HepG2 (cell line): ENCODE measurements around the gene PLEKHG4. TPM values are rescaled to one million over a fixed set of nuclear protein-coding genes. Genes with fewer than 3 reads are reported as not detected.

ENCODE experiments used
- ADNP ChIP-seq: sonication (generic); formaldehyde crosslinking; IDR thresholded peaks from 2 replicates; pipeline ENCODE4 v1.4.0; 2020; ENCODE audit warnings: missing genetic modification reagents
- ESRRA ChIP-seq: sonication (generic); formaldehyde crosslinking; IDR thresholded peaks from 2 replicates; pipeline ENCODE4 v1.5.1; 2020; ENCODE audit warnings: mild to moderate bottlenecking, low read depth, missing genetic modification reagents
- ETV6 ChIP-seq: sonication (generic); formaldehyde crosslinking; conservative IDR thresholded peaks from 2 replicates; pipeline ENCODE4 v1.4.0; 2020; ENCODE audit warnings: missing genetic modification reagents
- HNRNPK ChIP-seq: fragments of 200-400 bp; formaldehyde crosslinking; IDR thresholded peaks from 2 replicates; pipeline ENCODE4 v1.6.1; 2018; ENCODE audit warnings: low read length, low read depth, moderate library complexity, mild to moderate bottlenecking; ENCODE audit not compliant: poor library complexity, severe bottlenecking
- KLF11 ChIP-seq: IDR thresholded peaks from 2 replicates; pipeline ENCODE4 v1.6.1; 2016; ENCODE audit warnings: missing compliant biosample characterization
- MTA3 ChIP-seq: sonication (generic); formaldehyde crosslinking; IDR thresholded peaks from 2 replicates; pipeline ENCODE4 v1.4.0; 2020; ENCODE audit warnings: missing genetic modification reagents
- NFKB2 ChIP-seq: sonication (generic); formaldehyde crosslinking; IDR thresholded peaks from 2 replicates; pipeline ENCODE4 v1.4.0; 2020; ENCODE audit warnings: missing genetic modification reagents, borderline replicate concordance
- ZFY ChIP-seq: sonication (generic); formaldehyde crosslinking; IDR thresholded peaks from 2 replicates; pipeline ENCODE4 v1.4.0; 2020; ENCODE audit warnings: missing genetic modification reagents
- ZNF143 ChIP-seq: sonication (generic); formaldehyde crosslinking; IDR thresholded peaks from 2 replicates; pipeline ENCODE4 v1.4.0; 2020; ENCODE audit warnings: missing genetic modification reagents
- ZNF263 ChIP-seq: sonication (generic); formaldehyde crosslinking; IDR thresholded peaks from 2 replicates; pipeline ENCODE4 v1.4.0; 2020; ENCODE audit warnings: missing genetic modification reagents
- ZNF558 ChIP-seq: sonication (generic); formaldehyde crosslinking; IDR thresholded peaks from 2 replicates; pipeline ENCODE4 v1.9.0; 2022; ENCODE audit warnings: mild to moderate bottlenecking, missing genetic modification reagents, borderline replicate concordance
- polyA plus RNA-seq, 8 experiments: library from polyadenylated mRNA; depleted of rRNA in 3 of 8; stranded (reverse) in 7 of 8; unstranded in 1 of 8; fragments of >200 nt; fragmentation: Illumina TruSeq in 4 of 8; extraction: Trizol in 4 of 8; gene quantifications; 2 replicates each; pipeline versions ENCODE4 v1.2.1 to v1.2.3, GENCODE V29; 2011 to 2016; ENCODE audit warnings: low read depth in 4 of 8, missing spikeins in 1 of 8, mixed read lengths in 1 of 8; ENCODE audit not compliant: insufficient read depth in 1 of 8
- total RNA-seq, 5 experiments: library from RNA; depleted of rRNA; stranded (reverse); fragments of >200 nt; fragmentation: Illumina TruSeq; extraction: Trizol; gene quantifications; 2 replicates each; pipeline ENCODE4 v1.2.3, GENCODE V29; 2016; ENCODE audit warnings: low read depth in 1 of 5
- TF ChIP-seq, protein P1 (sequence below): sonication (generic); formaldehyde crosslinking; IDR thresholded peaks from 2 replicates; pipeline ENCODE4 v1.9.0; 2022; ENCODE audit warnings: missing genetic modification reagents, mild to moderate bottlenecking, borderline replicate concordance
- TF ChIP-seq, protein P2 (sequence below): sonication (generic); formaldehyde crosslinking; conservative IDR thresholded peaks from 2 replicates; pipeline ENCODE4 v1.8.0; 2022; ENCODE audit warnings: mild to moderate bottlenecking, moderate library complexity, missing genetic modification reagents
- TF ChIP-seq, protein P3 (sequence below): sonication (generic); formaldehyde crosslinking; IDR thresholded peaks from 2 replicates; pipeline ENCODE4 v1.4.0; 2020; ENCODE audit warnings: mild to moderate bottlenecking, missing genetic modification reagents
- TF ChIP-seq, protein P4 (sequence below), 2 experiments: sonication (generic) in 1 of 2; formaldehyde crosslinking in 1 of 2; IDR thresholded peaks; 2 replicates each; pipeline versions ENCODE4 v1.4.0 to v1.6.1; 2016 to 2020; ENCODE audit warnings: borderline replicate concordance in 1 of 2, low read depth in 1 of 2, mild to moderate bottlenecking in 1 of 2, missing genetic modification reagents in 1 of 2

The PLEKHG4 gene
- total and polyA plus RNA-seq, 2 of the 13 experiments (the other 11 are each of a cell fraction or from before 2014, with no cell fraction given): 7.1 to 13.6 TPM

DNA sequence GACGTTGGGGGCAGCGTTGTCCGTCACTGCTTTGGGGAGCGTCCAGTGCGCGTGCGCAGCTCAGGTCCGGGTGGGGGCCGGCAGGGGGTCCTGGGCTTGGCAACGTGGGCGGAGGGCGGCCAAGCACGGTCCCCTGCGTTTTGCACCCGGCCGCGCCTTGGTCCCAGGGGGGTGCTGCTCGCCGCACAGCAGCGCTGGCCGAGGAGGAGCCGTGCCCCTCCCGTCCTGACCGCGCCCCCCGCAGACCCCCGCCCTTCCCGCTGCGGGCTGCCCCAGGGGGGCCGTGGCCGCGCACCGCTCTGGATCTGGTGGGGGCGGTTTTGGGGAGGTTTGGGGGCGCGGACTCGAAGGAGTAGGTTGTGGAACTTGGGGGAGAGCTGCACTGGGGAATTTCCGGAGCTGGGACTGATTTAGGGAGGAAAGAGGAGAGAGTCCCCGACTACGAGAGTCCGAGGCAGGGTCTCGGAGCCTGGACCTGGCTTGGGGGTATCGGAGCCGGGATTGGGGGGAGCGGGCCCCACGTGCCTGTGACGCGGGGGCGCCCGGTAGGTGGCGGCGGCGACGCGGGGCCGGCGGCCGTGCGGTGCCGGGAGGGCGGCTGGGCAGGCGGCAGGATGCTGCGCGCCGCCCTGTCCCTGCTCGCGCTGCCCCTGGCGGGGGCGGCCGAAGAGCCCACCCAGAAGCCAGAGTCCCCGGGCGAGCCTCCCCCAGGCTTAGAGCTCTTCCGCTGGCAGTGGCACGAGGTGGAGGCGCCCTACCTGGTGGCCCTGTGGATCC is 30.7 kb upstream of the PLEKHG4 start, which contains the start of gene SLC9A5 (continued):
- TF ChIP-seq KLF11 (CRISPR knock-in tag) (0 out of 2 replicates have a peak, but pooled peaks have one; percentile 32), ETV6 (0 out of 2 replicates have a peak, but pooled peaks have one; percentile 39), ZNF263 (peak; percentile 43; the same call in 1 of the 2 replicates), ZNF558 (CRISPR knock-in tag) (peak; percentile 57; the same call in 1 of the 2 replicates), ZNF143 (CRISPR knock-in tag) (0 out of 2 replicates have a peak, but pooled peaks have one; percentile 17), ZFY (CRISPR knock-in tag) (peak; percentile 46), ADNP (CRISPR knock-in tag) (no peak), ESRRA (CRISPR knock-in tag) (peak; percentile 48; the same call in 1 of the 2 replicates), NFKB2 (CRISPR knock-in tag) (0 out of 2 replicates have a peak, but pooled peaks have one; percentile 49), HNRNPK (peak; percentile 48), MTA3 (CRISPR knock-in tag) (no peak)
- TF ChIP-seq, protein P1, sequence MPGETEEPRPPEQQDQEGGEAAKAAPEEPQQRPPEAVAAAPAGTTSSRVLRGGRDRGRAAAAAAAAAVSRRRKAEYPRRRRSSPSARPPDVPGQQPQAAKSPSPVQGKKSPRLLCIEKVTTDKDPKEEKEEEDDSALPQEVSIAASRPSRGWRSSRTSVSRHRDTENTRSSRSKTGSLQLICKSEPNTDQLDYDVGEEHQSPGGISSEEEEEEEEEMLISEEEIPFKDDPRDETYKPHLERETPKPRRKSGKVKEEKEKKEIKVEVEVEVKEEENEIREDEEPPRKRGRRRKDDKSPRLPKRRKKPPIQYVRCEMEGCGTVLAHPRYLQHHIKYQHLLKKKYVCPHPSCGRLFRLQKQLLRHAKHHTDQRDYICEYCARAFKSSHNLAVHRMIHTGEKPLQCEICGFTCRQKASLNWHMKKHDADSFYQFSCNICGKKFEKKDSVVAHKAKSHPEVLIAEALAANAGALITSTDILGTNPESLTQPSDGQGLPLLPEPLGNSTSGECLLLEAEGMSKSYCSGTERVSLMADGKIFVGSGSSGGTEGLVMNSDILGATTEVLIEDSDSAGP (CRISPR knock-in tag): peak; percentile 47; the same call in 1 of the 2 replicates
- TF ChIP-seq, protein P2, sequence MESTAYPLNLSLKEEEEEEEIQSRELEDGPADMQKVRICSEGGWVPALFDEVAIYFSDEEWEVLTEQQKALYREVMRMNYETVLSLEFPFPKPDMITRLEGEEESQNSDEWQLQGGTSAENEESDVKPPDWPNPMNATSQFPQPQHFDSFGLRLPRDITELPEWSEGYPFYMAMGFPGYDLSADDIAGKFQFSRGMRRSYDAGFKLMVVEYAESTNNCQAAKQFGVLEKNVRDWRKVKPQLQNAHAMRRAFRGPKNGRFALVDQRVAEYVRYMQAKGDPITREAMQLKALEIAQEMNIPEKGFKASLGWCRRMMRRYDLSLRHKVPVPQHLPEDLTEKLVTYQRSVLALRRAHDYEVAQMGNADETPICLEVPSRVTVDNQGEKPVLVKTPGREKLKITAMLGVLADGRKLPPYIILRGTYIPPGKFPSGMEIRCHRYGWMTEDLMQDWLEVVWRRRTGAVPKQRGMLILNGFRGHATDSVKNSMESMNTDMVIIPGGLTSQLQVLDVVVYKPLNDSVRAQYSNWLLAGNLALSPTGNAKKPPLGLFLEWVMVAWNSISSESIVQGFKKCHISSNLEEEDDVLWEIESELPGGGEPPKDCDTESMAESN (CRISPR knock-in tag): peak; percentile 42; the same call in 1 of the 2 replicates
- TF ChIP-seq, protein P3, sequence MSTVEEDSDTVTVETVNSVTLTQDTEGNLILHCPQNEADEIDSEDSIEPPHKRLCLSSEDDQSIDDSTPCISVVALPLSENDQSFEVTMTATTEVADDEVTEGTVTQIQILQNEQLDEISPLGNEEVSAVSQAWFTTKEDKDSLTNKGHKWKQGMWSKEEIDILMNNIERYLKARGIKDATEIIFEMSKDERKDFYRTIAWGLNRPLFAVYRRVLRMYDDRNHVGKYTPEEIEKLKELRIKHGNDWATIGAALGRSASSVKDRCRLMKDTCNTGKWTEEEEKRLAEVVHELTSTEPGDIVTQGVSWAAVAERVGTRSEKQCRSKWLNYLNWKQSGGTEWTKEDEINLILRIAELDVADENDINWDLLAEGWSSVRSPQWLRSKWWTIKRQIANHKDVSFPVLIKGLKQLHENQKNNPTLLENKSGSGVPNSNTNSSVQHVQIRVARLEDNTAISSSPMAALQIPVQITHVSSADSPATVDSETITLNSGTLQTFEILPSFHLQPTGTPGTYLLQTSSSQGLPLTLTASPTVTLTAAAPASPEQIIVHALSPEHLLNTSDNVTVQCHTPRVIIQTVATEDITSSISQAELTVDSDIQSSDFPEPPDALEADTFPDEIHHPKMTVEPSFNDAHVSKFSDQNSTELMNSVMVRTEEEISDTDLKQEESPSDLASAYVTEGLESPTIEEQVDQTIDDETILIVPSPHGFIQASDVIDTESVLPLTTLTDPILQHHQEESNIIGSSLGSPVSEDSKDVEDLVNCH (CRISPR knock-in tag): 0 out of 2 replicates have a peak, but pooled peaks have one; percentile 6
- TF ChIP-seq, protein P4, sequence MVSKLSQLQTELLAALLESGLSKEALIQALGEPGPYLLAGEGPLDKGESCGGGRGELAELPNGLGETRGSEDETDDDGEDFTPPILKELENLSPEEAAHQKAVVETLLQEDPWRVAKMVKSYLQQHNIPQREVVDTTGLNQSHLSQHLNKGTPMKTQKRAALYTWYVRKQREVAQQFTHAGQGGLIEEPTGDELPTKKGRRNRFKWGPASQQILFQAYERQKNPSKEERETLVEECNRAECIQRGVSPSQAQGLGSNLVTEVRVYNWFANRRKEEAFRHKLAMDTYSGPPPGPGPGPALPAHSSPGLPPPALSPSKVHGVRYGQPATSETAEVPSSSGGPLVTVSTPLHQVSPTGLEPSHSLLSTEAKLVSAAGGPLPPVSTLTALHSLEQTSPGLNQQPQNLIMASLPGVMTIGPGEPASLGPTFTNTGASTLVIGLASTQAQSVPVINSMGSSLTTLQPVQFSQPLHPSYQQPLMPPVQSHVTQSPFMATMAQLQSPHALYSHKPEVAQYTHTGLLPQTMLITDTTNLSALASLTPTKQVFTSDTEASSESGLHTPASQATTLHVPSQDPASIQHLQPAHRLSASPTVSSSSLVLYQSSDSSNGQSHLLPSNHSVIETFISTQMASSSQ (IDR thresholded peaks at IDR 0.05; ENCODE audit: low read depth): no peak
- TF ChIP-seq, protein P4 (CRISPR knock-in tag; IDR thresholded peaks at IDR 0.05; ENCODE audit: borderline replicate concordance): 0 out of 2 replicates have a peak, but pooled peaks have one; percentile 31
